Measurements from ENCODE around the gene DNAJC1. TPM values are rescaled to one million over a fixed set of nuclear protein-coding genes. Genes with fewer than 3 reads are reported as not detected.

DNAJC1 gene
- total RNA-seq, 2 experiments from 2014 or later = 16.8 to 19.3 TPM

GRCh38 chr10:21969326-21970287 is 33.9 kb downstream of the DNAJC1 start:
- Histone ChIP-seq H3K4me1 (ENCODE audit: insufficient read depth, low read length) (no peaks in the 10 kb centered on the region), H3K27me3 (ENCODE audit: control insufficient read depth in 1 of 2, insufficient read depth in 2 of 2, low read length in 2 of 2) (no peaks in the 10 kb centered on the region), H3K27ac (ENCODE audit: low read depth in 1 of 2, low read length in 2 of 2) (no peak overlapping the region), H3K36me3 (ENCODE audit: insufficient read depth, low read length) (no peaks in the 10 kb centered on the region), H3K9me3 (ENCODE audit: control insufficient read depth in 1 of 2, insufficient read depth in 1 of 2, low read length in 2 of 2) (peaks cover 0 to 6% of the 10 kb centered on the region in 2 experiments), H3K4me3 (ENCODE audit: low read length) (no peak overlapping the region)
- peaks cover 5% of the 10 kb centered on the region for H3K36me3 Mint-ChIP-seq (ENCODE audit: low read depth)
- H3K4me3 Mint-ChIP-seq = no peak overlapping the region
- H3K4me1 Mint-ChIP-seq (ENCODE audit: low read depth) = peaks cover 5% of the 10 kb centered on the region
- ATAC-seq (ENCODE audit: poor library complexity) (no peak), DNase-seq (no peak)
- TF ChIP-seq CTCF (IDR thresholded peaks at IDR 0.05) = no peak
- CTCF ChIA-PET = no interaction called here
- no peaks in the 10 kb centered on the region for H3K27me3 Mint-ChIP-seq
- H3K9me3 Mint-ChIP-seq = peaks cover 8% of the 10 kb centered on the region
- H3K27ac Mint-ChIP-seq = no peak overlapping the region
- POLR2A ChIA-PET = no interaction called here
- intact Hi-C loops (cut with DNase I, micrococcal nuclease) = no loop called here

GRCh38 chr10:21964983-21965665 is 38.4 kb downstream of the DNAJC1 start:
- ATAC-seq (ENCODE audit: poor library complexity) (no peak), DNase-seq (no peak)
- Mint-ChIP-seq H3K4me1 (ENCODE audit: low read depth) (peaks cover 13% of the 10 kb centered on the region), H3K27ac (no peak overlapping the region), H3K36me3 (ENCODE audit: low read depth) (peaks cover 5% of the 10 kb centered on the region), H3K27me3 (no peaks in the 10 kb centered on the region), H3K9me3 (peaks cover 8% of the 10 kb centered on the region), H3K4me3 (no peak overlapping the region)
- no peak for TF ChIP-seq CTCF (IDR thresholded peaks at IDR 0.05)
- Histone ChIP-seq H3K36me3 (ENCODE audit: insufficient read depth, low read length) (no peaks in the 10 kb centered on the region), H3K27me3 (ENCODE audit: control insufficient read depth in 1 of 2, insufficient read depth in 2 of 2, low read length in 2 of 2) (no peaks in the 10 kb centered on the region), H3K4me3 (ENCODE audit: low read length) (no peak overlapping the region), H3K4me1 (ENCODE audit: insufficient read depth, low read length) (no peaks in the 10 kb centered on the region), H3K9me3 (ENCODE audit: control insufficient read depth in 1 of 2, insufficient read depth in 1 of 2, low read length in 2 of 2) (peaks cover 0 to 6% of the 10 kb centered on the region in 2 experiments), H3K27ac (ENCODE audit: low read depth in 1 of 2, low read length in 2 of 2) (no peak overlapping the region)
- POLR2A ChIA-PET = no interaction called here
- intact Hi-C loops (cut with DNase I, micrococcal nuclease) = loop anchor here in 1 of 2 experiments (5.0 kb wide), 1 partner anchor 863 kb away; no protein-coding TSS in a partner anchor
- CTCF ChIA-PET = interaction anchor here (1.6 kb wide), 1 partner anchor 470 kb away, joined by 3 read pairs; no protein-coding TSS in a partner anchor

GRCh38 chr10:21962358-21962757 is 41.2 kb downstream of the DNAJC1 start:
- Histone ChIP-seq H3K9me3 (ENCODE audit: control insufficient read depth in 1 of 2, insufficient read depth in 1 of 2, low read length in 2 of 2) (peaks cover 0 to 6% of the 10 kb centered on the region in 2 experiments), H3K27ac (ENCODE audit: low read depth in 1 of 2, low read length in 2 of 2) (no peak overlapping the region), H3K4me1 (ENCODE audit: insufficient read depth, low read length) (no peaks in the 10 kb centered on the region), H3K36me3 (ENCODE audit: insufficient read depth, low read length) (no peaks in the 10 kb centered on the region), H3K27me3 (ENCODE audit: control insufficient read depth in 1 of 2, insufficient read depth in 2 of 2, low read length in 2 of 2) (no peaks in the 10 kb centered on the region), H3K4me3 (ENCODE audit: low read length) (no peak overlapping the region)
- CTCF ChIA-PET = interaction anchor here (0.6 kb wide), 1 partner anchor 302 kb away, joined by 3 read pairs; no protein-coding TSS in a partner anchor
- DNase-seq = no peak
- ATAC-seq (ENCODE audit: poor library complexity) = no peak
- Mint-ChIP-seq H3K4me1 (ENCODE audit: low read depth) (peaks cover 16% of the 10 kb centered on the region), H3K27ac (no peak overlapping the region), H3K27me3 (no peaks in the 10 kb centered on the region), H3K36me3 (ENCODE audit: low read depth) (peaks cover 5% of the 10 kb centered on the region), H3K4me3 (no peak overlapping the region), H3K9me3 (peaks cover 8% of the 10 kb centered on the region)
- POLR2A ChIA-PET = no interaction called here
- intact Hi-C loops (cut with DNase I, micrococcal nuclease) = loop anchor here in 1 of 2 experiments (5.0 kb wide), 1 partner anchor 860 kb away; no protein-coding TSS in a partner anchor
- TF ChIP-seq CTCF (IDR thresholded peaks at IDR 0.05) = no peak

All from CD4-positive, alpha-beta T cell (primary cell).